Measurements from ENCODE around the gene CDKAL1. TPM values are rescaled to one million over a fixed set of nuclear protein-coding genes. Genes with fewer than 3 reads are reported as not detected.

Gene CDKAL1
- total and polyA plus RNA-seq, 2 of the 13 experiments (the other 11 are each of a cell fraction or from before 2014, with no cell fraction given) = 9.5 to 27.7 TPM

GRCh38 chr6:20630617-20631548, 96.6 kb downstream of the CDKAL1 start (continued):
- TF ChIP-seq NR0B2 (CRISPR knock-in tag; IDR thresholded peaks at IDR 0.05) = no peak
- TF ChIP-seq ZNF124 (CRISPR knock-in tag; IDR thresholded peaks at IDR 0.05) = no peak
- TF ChIP-seq STAG1 (CRISPR knock-in tag; IDR thresholded peaks at IDR 0.05) = no peak
- TF ChIP-seq IRF2 (CRISPR knock-in tag; IDR thresholded peaks at IDR 0.05) = no peak
- no peak; the same call in 1 of the 2 replicates for TF ChIP-seq SNAPC2 (CRISPR knock-in tag; IDR thresholded peaks at IDR 0.05)
- no peak for TF ChIP-seq ZNF670 (CRISPR knock-in tag; IDR thresholded peaks at IDR 0.05; ENCODE audit: borderline replicate concordance)
- no peak for TF ChIP-seq REPIN1 (CRISPR knock-in tag; IDR thresholded peaks at IDR 0.05; ENCODE audit: borderline replicate concordance, low read depth)
- no peak for TF ChIP-seq SNAPC4 (CRISPR knock-in tag; IDR thresholded peaks at IDR 0.05)
- TF ChIP-seq ATF7 (IDR thresholded peaks at IDR 0.05) = 0 out of 2 replicates have a peak, but pooled peaks have one; percentile 21
- no peak for TF ChIP-seq ATF7 (CRISPR knock-in tag; IDR thresholded peaks at IDR 0.05)
- TF ChIP-seq ZNF597 (CRISPR knock-in tag; IDR thresholded peaks at IDR 0.05) = no peak
- TF ChIP-seq PATZ1 (CRISPR knock-in tag; IDR thresholded peaks at IDR 0.05) = no peak
- TF ChIP-seq ZNF329 (CRISPR knock-in tag; IDR thresholded peaks at IDR 0.05; ENCODE audit: low read depth) = no peak
- peak; percentile 38 for TF ChIP-seq SKI (IDR thresholded peaks at IDR 0.05; ENCODE audit: partially characterized antibody)
- peak; percentile 54; the same call in 1 of the 2 replicates for TF ChIP-seq ZNF441 (CRISPR knock-in tag; IDR thresholded peaks at IDR 0.05; ENCODE audit: borderline replicate concordance)
- TF ChIP-seq ZNF776 (CRISPR knock-in tag; IDR thresholded peaks at IDR 0.05) = no peak
- TF ChIP-seq NFATC3 (CRISPR knock-in tag; IDR thresholded peaks at IDR 0.05) = no peak
- no peak for TF ChIP-seq TEF (CRISPR knock-in tag; IDR thresholded peaks at IDR 0.05)
- peak in 1 of 2 experiments; percentile 74; a peak in 2 of 4 replicates for TF ChIP-seq NR2F1 (CRISPR knock-in tag; IDR thresholded peaks at IDR 0.05)
- no peak for TF ChIP-seq ZNF572 (CRISPR knock-in tag; IDR thresholded peaks at IDR 0.05)
